Measurements from ENCODE around the gene GNB3. TPM values are rescaled to one million over a fixed set of nuclear protein-coding genes. Genes with fewer than 3 reads are reported as not detected.

GNB3 gene
- total RNA-seq, 1 experiment from 2014 or later: 8.7 TPM

DNA sequence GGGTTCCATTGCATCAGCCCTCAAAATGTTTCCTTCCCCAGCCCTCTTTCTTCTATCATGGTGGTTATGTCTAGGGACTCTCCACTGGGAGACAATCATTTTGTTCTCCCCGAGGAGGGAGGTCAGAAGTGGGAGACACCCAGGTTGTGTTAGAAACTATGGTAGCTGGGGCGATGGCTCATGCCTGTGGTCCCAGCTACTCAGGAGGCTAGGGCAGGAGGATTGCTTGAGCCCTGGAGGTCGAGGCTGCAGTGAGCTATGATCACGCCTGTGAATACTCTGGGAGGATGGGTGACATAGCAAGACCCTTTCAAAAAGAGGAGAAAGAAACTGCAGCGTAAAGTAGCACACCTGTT lies 50.9 kb downstream of the GNB3 start:
- Histone ChIP-seq H3K9ac (ENCODE audit: low read length) (peak overlapping the region; percentile 46), H3K9me3 (ENCODE audit: control insufficient read depth in 1 of 2, insufficient read depth in 1 of 2, low read depth in 1 of 2, low read length in 2 of 2) (no peaks in the 10 kb centered on the region), H3K79me2 (ENCODE audit: insufficient read depth, low read length) (no peaks in the 10 kb centered on the region), H4K20me1 (ENCODE audit: insufficient read depth) (no peaks in the 10 kb centered on the region), H3K27ac (ENCODE audit: low read depth, low read length) (peak overlapping the region; percentile 51), H3K9me2 (ENCODE audit: insufficient read depth) (no peaks in the 10 kb centered on the region), H3K36me3 (ENCODE audit: control insufficient read depth in 1 of 2, insufficient read depth in 2 of 2, low read length in 2 of 2) (no peaks in the 10 kb centered on the region; a peak in 1 of 4 replicates), H3K4me3 (replicated peaks in 1 of 2; ENCODE audit: low read depth in 1 of 2, low read length in 2 of 2) (peak overlapping the region; percentile 13 to 33), H3K4me1 (ENCODE audit: control insufficient read depth in 1 of 2, insufficient read depth in 2 of 2, low read length in 2 of 2) (peaks cover 12 to 18% of the 10 kb centered on the region in 2 experiments), H3K4me2 (ENCODE audit: low read length) (peak overlapping the region; percentile 73), H3K27me3 (ENCODE audit: insufficient read depth, low read length) (no peaks in the 10 kb centered on the region), H2AFZ (ENCODE audit: low read depth, low read length, poor library complexity, severe bottlenecking) (peak overlapping the region; percentile 57)
- TF ChIP-seq, protein P1, sequence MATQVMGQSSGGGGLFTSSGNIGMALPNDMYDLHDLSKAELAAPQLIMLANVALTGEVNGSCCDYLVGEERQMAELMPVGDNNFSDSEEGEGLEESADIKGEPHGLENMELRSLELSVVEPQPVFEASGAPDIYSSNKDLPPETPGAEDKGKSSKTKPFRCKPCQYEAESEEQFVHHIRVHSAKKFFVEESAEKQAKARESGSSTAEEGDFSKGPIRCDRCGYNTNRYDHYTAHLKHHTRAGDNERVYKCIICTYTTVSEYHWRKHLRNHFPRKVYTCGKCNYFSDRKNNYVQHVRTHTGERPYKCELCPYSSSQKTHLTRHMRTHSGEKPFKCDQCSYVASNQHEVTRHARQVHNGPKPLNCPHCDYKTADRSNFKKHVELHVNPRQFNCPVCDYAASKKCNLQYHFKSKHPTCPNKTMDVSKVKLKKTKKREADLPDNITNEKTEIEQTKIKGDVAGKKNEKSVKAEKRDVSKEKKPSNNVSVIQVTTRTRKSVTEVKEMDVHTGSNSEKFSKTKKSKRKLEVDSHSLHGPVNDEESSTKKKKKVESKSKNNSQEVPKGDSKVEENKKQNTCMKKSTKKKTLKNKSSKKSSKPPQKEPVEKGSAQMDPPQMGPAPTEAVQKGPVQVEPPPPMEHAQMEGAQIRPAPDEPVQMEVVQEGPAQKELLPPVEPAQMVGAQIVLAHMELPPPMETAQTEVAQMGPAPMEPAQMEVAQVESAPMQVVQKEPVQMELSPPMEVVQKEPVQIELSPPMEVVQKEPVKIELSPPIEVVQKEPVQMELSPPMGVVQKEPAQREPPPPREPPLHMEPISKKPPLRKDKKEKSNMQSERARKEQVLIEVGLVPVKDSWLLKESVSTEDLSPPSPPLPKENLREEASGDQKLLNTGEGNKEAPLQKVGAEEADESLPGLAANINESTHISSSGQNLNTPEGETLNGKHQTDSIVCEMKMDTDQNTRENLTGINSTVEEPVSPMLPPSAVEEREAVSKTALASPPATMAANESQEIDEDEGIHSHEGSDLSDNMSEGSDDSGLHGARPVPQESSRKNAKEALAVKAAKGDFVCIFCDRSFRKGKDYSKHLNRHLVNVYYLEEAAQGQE (IDR thresholded peaks at IDR 0.05; ENCODE audit: low read depth): no peak
- TF ChIP-seq EZH2 (IDR thresholded peaks at IDR 0.05) (no peak), FOSL1 (IDR thresholded peaks at IDR 0.05; ENCODE audit: low read depth) (no peak), EZH2phosphoT487 (IDR thresholded peaks at IDR 0.05; ENCODE audit: borderline replicate concordance) (no peak), ELF1 (IDR thresholded peaks at IDR 0.05; ENCODE audit: borderline replicate concordance, low read depth) (no peak), POLR2AphosphoS5 (IDR thresholded peaks at IDR 0.05; ENCODE audit: low read depth, low read length) (no peak), JUND (IDR thresholded peaks at IDR 0.05) (no peak), POLR2A (IDR thresholded peaks at IDR 0.05; ENCODE audit: borderline replicate concordance, extremely low read depth, insufficient read depth, insufficient read length) (no peak), SIN3A (IDR thresholded peaks at IDR 0.05; ENCODE audit: low read depth) (no peak), ZNF274 (IDR thresholded peaks at IDR 0.05; ENCODE audit: low read depth, low read length) (no peak), SRF (IDR thresholded peaks at IDR 0.05; ENCODE audit: low read depth) (no peak), RAD21 (IDR thresholded peaks at IDR 0.05; ENCODE audit: low read depth) (no peak), CEBPB (IDR thresholded peaks at IDR 0.05; ENCODE audit: low read depth) (no peak), CBX3 (IDR thresholded peaks at IDR 0.05; ENCODE audit: low read depth) (no peak), YY1 (IDR thresholded peaks at IDR 0.05; ENCODE audit: extremely low read depth, insufficient replicate concordance, low read depth, low read length) (no peak), ZFX (IDR thresholded peaks at IDR 0.05) (no peak)
- TF ChIP-seq, protein P2, sequence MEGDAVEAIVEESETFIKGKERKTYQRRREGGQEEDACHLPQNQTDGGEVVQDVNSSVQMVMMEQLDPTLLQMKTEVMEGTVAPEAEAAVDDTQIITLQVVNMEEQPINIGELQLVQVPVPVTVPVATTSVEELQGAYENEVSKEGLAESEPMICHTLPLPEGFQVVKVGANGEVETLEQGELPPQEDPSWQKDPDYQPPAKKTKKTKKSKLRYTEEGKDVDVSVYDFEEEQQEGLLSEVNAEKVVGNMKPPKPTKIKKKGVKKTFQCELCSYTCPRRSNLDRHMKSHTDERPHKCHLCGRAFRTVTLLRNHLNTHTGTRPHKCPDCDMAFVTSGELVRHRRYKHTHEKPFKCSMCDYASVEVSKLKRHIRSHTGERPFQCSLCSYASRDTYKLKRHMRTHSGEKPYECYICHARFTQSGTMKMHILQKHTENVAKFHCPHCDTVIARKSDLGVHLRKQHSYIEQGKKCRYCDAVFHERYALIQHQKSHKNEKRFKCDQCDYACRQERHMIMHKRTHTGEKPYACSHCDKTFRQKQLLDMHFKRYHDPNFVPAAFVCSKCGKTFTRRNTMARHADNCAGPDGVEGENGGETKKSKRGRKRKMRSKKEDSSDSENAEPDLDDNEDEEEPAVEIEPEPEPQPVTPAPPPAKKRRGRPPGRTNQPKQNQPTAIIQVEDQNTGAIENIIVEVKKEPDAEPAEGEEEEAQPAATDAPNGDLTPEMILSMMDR (IDR thresholded peaks at IDR 0.05 in 2 of 3, conservative IDR thresholded peaks at IDR 0.05 in 1 of 3; ENCODE audit: borderline replicate concordance in 1 of 3, insufficient read depth in 1 of 3, low read depth in 2 of 3, low read length in 2 of 3): no peak
- TF ChIP-seq, protein P3, sequence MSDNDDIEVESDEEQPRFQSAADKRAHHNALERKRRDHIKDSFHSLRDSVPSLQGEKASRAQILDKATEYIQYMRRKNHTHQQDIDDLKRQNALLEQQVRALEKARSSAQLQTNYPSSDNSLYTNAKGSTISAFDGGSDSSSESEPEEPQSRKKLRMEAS (IDR thresholded peaks at IDR 0.05): no peak
- TF ChIP-seq, protein P4, sequence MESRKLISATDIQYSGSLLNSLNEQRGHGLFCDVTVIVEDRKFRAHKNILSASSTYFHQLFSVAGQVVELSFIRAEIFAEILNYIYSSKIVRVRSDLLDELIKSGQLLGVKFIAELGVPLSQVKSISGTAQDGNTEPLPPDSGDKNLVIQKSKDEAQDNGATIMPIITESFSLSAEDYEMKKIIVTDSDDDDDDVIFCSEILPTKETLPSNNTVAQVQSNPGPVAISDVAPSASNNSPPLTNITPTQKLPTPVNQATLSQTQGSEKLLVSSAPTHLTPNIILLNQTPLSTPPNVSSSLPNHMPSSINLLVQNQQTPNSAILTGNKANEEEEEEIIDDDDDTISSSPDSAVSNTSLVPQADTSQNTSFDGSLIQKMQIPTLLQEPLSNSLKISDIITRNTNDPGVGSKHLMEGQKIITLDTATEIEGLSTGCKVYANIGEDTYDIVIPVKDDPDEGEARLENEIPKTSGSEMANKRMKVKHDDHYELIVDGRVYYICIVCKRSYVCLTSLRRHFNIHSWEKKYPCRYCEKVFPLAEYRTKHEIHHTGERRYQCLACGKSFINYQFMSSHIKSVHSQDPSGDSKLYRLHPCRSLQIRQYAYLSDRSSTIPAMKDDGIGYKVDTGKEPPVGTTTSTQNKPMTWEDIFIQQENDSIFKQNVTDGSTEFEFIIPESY (IDR thresholded peaks at IDR 0.05; ENCODE audit: extremely low read depth, insufficient replicate concordance, low read length): no peak
- intact Hi-C loops (cut with micrococcal nuclease): loop anchor here (1.0 kb wide), 1 partner anchor 20 kb away; no protein-coding TSS in a partner anchor
- ChIA-PET RAD21 (ENCODE audit: low non-redundant PET in 1 of 2, low total read pairs in 2 of 2, uncharacterized antibody in 2 of 2, unreplicated experiment in 2 of 2) (interaction anchor here (1.2 kb wide), 2 partner anchors 18 to 19 kb away, joined by 3 to 4 read pairs; partner anchors contain the start of gene SPSB2 (in 2 of the 2)), POLR2A (interaction anchor here (0.7 to 1.7 kb wide), 12 partner anchors 11 to 72 kb away, joined by 3 to 10 read pairs (median 4); partner anchors contain the start of genes C12orf57, LRRC23, RNU7-1 and SPSB2), CTCF (interaction anchor here (0.9 to 2.1 kb wide), 12 partner anchors 10 to 222 kb away, joined by 3 to 30 read pairs (median 4); partner anchors contain the start of genes CDCA3, SPSB2, USP5 and ZNF384)
- peak; percentile 5 for ATAC-seq
- BruUV-seq (replicated peaks): TSS peak; percentile 69
- DNase-seq (ENCODE audit: low read depth, low spot score): no peak

Measured in HCT116 (cell line).